K562 (cell line): ENCODE data around the gene POGLUT2. TPM values are rescaled to one million over a fixed set of nuclear protein-coding genes. Genes with fewer than 3 reads are reported as not detected.
A peak's percentile ranks its signal among the peaks of the same experiment; 100 is the strongest.

Experiments
- ATAC-seq: fragments of 200-7000 bp; cut with Tn5 transposase; 3 replicates; pipeline ENCODE4 v1.9.1; 2020; ENCODE audit warnings: moderate library complexity
- BruUV-seq: library from RNA; stranded (reverse); fragments of 400-500 nt; replicated peaks from 2 replicates; lab custom pipeline; 2021; lab: Mats Ljungman, UMichigan
- CTCF ChIA-PET: fragments of 300-600 bp; formaldehyde crosslinking; extraction: SDS; loops from one replicate; lab custom pipeline; 2021; ENCODE audit warnings: low intra/inter-chr PET ratio; lab: Yijun Ruan, JAX
- POLR2A ChIA-PET: fragments of 300-600, 350-650 bp; sonication (Branson Sonifier 250); formaldehyde crosslinking; extraction: SDS; loops from one replicate; lab custom pipeline; 2021; ENCODE audit warnings: antibody characterized with exemption, inconsistent platforms; lab: Yijun Ruan, JAX
- DNase-seq, 4 experiments: peaks; one replicate each; pipeline versions ENCODE4 v3.0.0 to v3.0.0-alpha.2; 2011 to 2018; ENCODE audit warnings: low spot score in 3 of 4, mixed read lengths in 3 of 4; ENCODE audit errors: extremely low read depth in 1 of 4
- FAIRE-seq: peaks from 2 replicates; lab custom pipeline; 2011; peaks lifted over from hg19 to GRCh38; lab: Jason Lieb, UNC
- H2AFZ ChIP-seq: 2 replicates; pipeline ENCODE4 v1.6.0; 2011; ENCODE audit warnings: low read depth, low read length, control low read depth, inconsistent platforms
- H3K27ac ChIP-seq: fragments of 200-600 bp; 3 replicates; pipeline ENCODE4 v1.8.0; 2011; ENCODE audit warnings: low read depth, mild to moderate bottlenecking, control low read depth, inconsistent platforms, low read length, moderate library complexity, mixed read lengths; ENCODE audit errors: extremely low read depth
- H3K27me3 ChIP-seq, 2 experiments: fragments of 300-600 bp in 1 of 2; 2 replicates in 1 of 2; 3 replicates in 1 of 2; pipeline versions ENCODE4 v1.6.0 to v1.8.0; 2011; ENCODE audit warnings: inconsistent platforms in 2 of 2, low read length in 2 of 2, mild to moderate bottlenecking in 1 of 2, mixed read lengths in 1 of 2, moderate library complexity in 1 of 2; ENCODE audit not compliant: control insufficient read depth in 2 of 2, insufficient read depth in 2 of 2
- H3K36me3 ChIP-seq: fragments of 300-600 bp; 3 replicates; pipeline ENCODE4 v1.8.0; 2011; ENCODE audit warnings: mild to moderate bottlenecking, low read length, inconsistent platforms; ENCODE audit not compliant: control insufficient read depth, insufficient read depth
- H3K4me1 ChIP-seq, 2 experiments: fragments of 200-600 bp in 1 of 2; replicated peaks in 1 of 2; 2 replicates in 1 of 2; 3 replicates in 1 of 2; pipeline versions ENCODE4 v1.5.1 to v1.8.0; 2011; ENCODE audit warnings: inconsistent platforms in 2 of 2, low read length in 2 of 2, mild to moderate bottlenecking in 1 of 2, mixed read lengths in 1 of 2, moderate library complexity in 1 of 2; ENCODE audit not compliant: control insufficient read depth in 2 of 2, insufficient read depth in 2 of 2
- H3K4me2 ChIP-seq: 2 replicates; pipeline ENCODE4 v1.6.1; 2011; ENCODE audit warnings: low read length, control low read depth, inconsistent platforms, mixed read lengths; ENCODE audit not compliant: insufficient read depth
- H3K4me3 ChIP-seq: fragments of 200-600 bp; sonication (generic), shearing (Covaris generic); 2 replicates; pipeline ENCODE4 v1.5.1; 2016; ENCODE audit warnings: control low read depth, inconsistent platforms
- H3K79me2 ChIP-seq: fragments of 200-600 bp; 3 replicates; pipeline ENCODE4 v1.8.0; 2011; ENCODE audit warnings: low read length, inconsistent platforms; ENCODE audit not compliant: control insufficient read depth, insufficient read depth
- H3K9ac ChIP-seq, 2 experiments: 2 replicates each; pipeline versions ENCODE4 v1.6.0 to v1.6.1; 2011; ENCODE audit warnings: low read depth in 2 of 2, low read length in 2 of 2, control low read depth in 1 of 2, inconsistent platforms in 1 of 2, mild to moderate bottlenecking in 1 of 2, mixed read lengths in 1 of 2; ENCODE audit not compliant: insufficient read depth in 1 of 2
- H3K9me1 ChIP-seq: one replicate; pipeline ENCODE4 v1.6.0; 2011; ENCODE audit warnings: inconsistent platforms, mild to moderate bottlenecking, low read length, moderate library complexity; ENCODE audit not compliant: control insufficient read depth, insufficient read depth
- H3K9me3 ChIP-seq: replicated peaks from 2 replicates; pipeline ENCODE4 v1.5.1; 2011; ENCODE audit warnings: low read depth, low read length, inconsistent platforms; ENCODE audit not compliant: control insufficient read depth, insufficient read depth
- H4K20me1 ChIP-seq: replicated peaks from 2 replicates; pipeline ENCODE4 v1.6.1; 2011; ENCODE audit warnings: low read length, inconsistent platforms, mixed read lengths; ENCODE audit not compliant: control insufficient read depth, insufficient read depth
- CTBP1 ChIP-seq: fragments of 450-650 bp; IDR thresholded peaks from 2 replicates; pipeline ENCODE4 v1.6.1; 2016; ENCODE audit warnings: borderline replicate concordance
- HNRNPK ChIP-seq: fragments of 200-400 bp; formaldehyde crosslinking; IDR thresholded peaks from one replicate; pipeline ENCODE4 v1.6.1; 2018; ENCODE audit warnings: mild to moderate bottlenecking, low read depth, low read length; ENCODE audit not compliant: poor library complexity, severe bottlenecking
- KAT8 ChIP-seq: fragments of 450-650 bp; IDR thresholded peaks from 2 replicates; pipeline ENCODE4 v1.6.1; 2016; ENCODE audit warnings: low read depth, mild to moderate bottlenecking
- PATZ1 ChIP-seq: fragments of 250-450 bp; sonication (Bioruptor Pico); IDR thresholded peaks from 2 replicates; pipeline ENCODE4 v1.5.0; 2020; ENCODE audit warnings: mild to moderate bottlenecking, borderline replicate concordance
- PHTF2 ChIP-seq: fragments of 250-450 bp; sonication (Bioruptor Pico); IDR thresholded peaks from 2 replicates; pipeline ENCODE4 v1.5.0; 2021; ENCODE audit warnings: mild to moderate bottlenecking
- SFPQ ChIP-seq: fragments of 200-400 bp; formaldehyde crosslinking; IDR thresholded peaks from 2 replicates; pipeline ENCODE4 v1.6.1; 2017; ENCODE audit warnings: mild to moderate bottlenecking, low read depth, low read length, moderate library complexity
- SMAD4 ChIP-seq: fragments of 250-450 bp; sonication (Bioruptor Pico); conservative IDR thresholded peaks from 2 replicates; pipeline ENCODE4 v1.8.0; 2021; ENCODE audit warnings: inconsistent platforms, mild to moderate bottlenecking, moderate library complexity
- ZNF395 ChIP-seq: fragments of 200-800 bp; sonication (Bioruptor generic); IDR thresholded peaks from 2 replicates; pipeline ENCODE4 v1.6.1; 2017; ENCODE audit warnings: missing genetic modification characterization, missing compliant biosample characterization
- WGBS: fragments of 100-300 bp; shearing (Covaris generic); methylation state at CpG from one replicate; pipeline ENCODE4 v1.1.6; 2016; ENCODE audit warnings: low coverage, mixed read lengths; ENCODE audit not compliant: insufficient coverage; ENCODE audit errors: missing lambda C conversion rate; 5-methylcytosine and 5-hydroxymethylcytosine counted together
- in situ Hi-C: fragments of 300-500 bp; cut with MboI; formaldehyde crosslinking; loops from 4 replicates; pipeline ENCODE4 v1.15.0; 2018; ENCODE audit warnings: inconsistent platforms, mixed read lengths
- intact Hi-C: fragments of 100-400 bp; cut with micrococcal nuclease; formaldehyde crosslinking; loops from 2 replicates; pipeline ENCODE4 v1.14.2; 2022
- polyA plus RNA-seq, 8 experiments: library from polyadenylated mRNA; depleted of rRNA in 4 of 8; stranded (reverse) in 5 of 8; unstranded in 3 of 8; fragments of >200 nt; fragmentation: Nextera tagmentation in 2 of 8; fragmentation: Illumina TruSeq in 1 of 8; extraction: Ambion mirVana in 2 of 8; extraction: Trizol in 1 of 8; gene quantifications; 2 replicates each; pipeline versions ENCODE4 v1.2.1 to v1.2.3, GENCODE V29; 2011 to 2014; ENCODE audit warnings: inconsistent platforms in 1 of 8, missing spikeins in 1 of 8
- total RNA-seq, 7 experiments: library from RNA; depleted of rRNA in 6 of 7; stranded (reverse); fragments of >200 nt in 6 of 7; fragmentation: Illumina TruSeq in 2 of 7; extraction: Trizol in 2 of 7; gene quantifications; 2 replicates each; pipeline versions ENCODE4 v1.2.1 to v1.2.3, GENCODE V29; 2011 to 2021; ENCODE audit warnings: low replicate concordance in 1 of 7

Gene POGLUT2
- total and polyA plus RNA-seq, 9 of the 15 experiments (the other 6 are each of a cell fraction or from before 2014, with no cell fraction given): 3.8 to 11.8 (median 10.8) TPM

- Histone ChIP-seq H3K9ac (peak overlapping the region; percentile 88 to 97), H2AFZ (peak overlapping the region; percentile 92), H3K4me2 (peak overlapping the region; percentile 90; the same call in 1 of the 2 replicates), H4K20me1 (no peaks in the 10 kb centered on the region), H3K27ac (peak overlapping the region; percentile 93), H3K36me3 (peaks cover 2% of the 10 kb centered on the region; the same call in 1 of the 3 replicates), H3K9me1 (no peaks in the 10 kb centered on the region), H3K79me2 (peaks cover 36% of the 10 kb centered on the region), H3K4me1 (peaks cover 4 to 6% of the 10 kb centered on the region in 2 experiments; a peak in 3 of 5 replicates), H3K9me3 (no peaks in the 10 kb centered on the region), H3K4me3 (peak overlapping the region; percentile 99), H3K27me3 (no peaks in the 10 kb centered on the region)
- CTCF ChIA-PET: no interaction called here
- no peak for FAIRE-seq
- WGBS: 2% methylated on average over 12 of the region's 13 CpGs
- TSS peak; percentile 89 for BruUV-seq
- intact Hi-C loops (loop anchor here (1.0 kb wide), 1 partner anchor 249 kb away; the partner anchor contains the start of gene TPP2), in situ Hi-C loops (loop anchor here (5.0 kb wide), 1 partner anchor 248 kb away; the partner anchor contains the start of gene TPP2)
- POLR2A ChIA-PET: interaction anchor here (0.6 to 1.2 kb wide), 3 partner anchors 34 to 250 kb away, joined by 3 read pairs; partner anchors contain the start of gene TEX30
- TF ChIP-seq ZNF395 (CRISPR knock-in tag) (0 out of 2 replicates have a peak, but pooled peaks have one; percentile 0), PHTF2 (CRISPR knock-in tag) (no peak)
- peak; percentile 16 for ATAC-seq
- no peak for DNase-seq
Observed at GRCh38 chr13:102845289-102845629, 46.5 kb upstream of the POGLUT2 start.

- no peaks in the 10 kb centered on the region for H3K79me2 ChIP-seq
- TF ChIP-seq SFPQ (no peak), HNRNPK (no peak), KAT8 (no peak), SMAD4 (CRISPR knock-in tag) (no peak), CTBP1 (no peak), PATZ1 (CRISPR knock-in tag) (no peak)
Observed at GRCh38 chr13:102839462-102839861, 40.7 kb upstream of the POGLUT2 start.

More at GRCh38 chr13:102839462-102839861, 40.7 kb upstream of the POGLUT2 start:
- Histone ChIP-seq H3K9me1 (no peaks in the 10 kb centered on the region), H3K4me1 (no peaks in the 10 kb centered on the region), H3K27ac (no peak overlapping the region), H3K4me3 (no peak overlapping the region), H4K20me1 (no peaks in the 10 kb centered on the region), H3K9me3 (no peaks in the 10 kb centered on the region), H2AFZ (no peak overlapping the region), H3K27me3 (no peaks in the 10 kb centered on the region), H3K36me3 (peaks cover 24% of the 10 kb centered on the region; the same call in 1 of the 3 replicates), H3K9ac (no peak overlapping the region), H3K4me2 (no peak overlapping the region)
- POLR2A ChIA-PET: no interaction called here
- no TSS peak for BruUV-seq
- CTCF ChIA-PET: no interaction called here
- FAIRE-seq (no peak), ATAC-seq (no peak), DNase-seq (no peak)
- intact Hi-C loops: no loop called here
- in situ Hi-C loops: no loop called here
- WGBS: 85% methylated on average over 3 of the region's 5 CpGs
